Measurements from ENCODE around the gene PAIP2B. TPM values are rescaled to one million over a fixed set of nuclear protein-coding genes. Genes with fewer than 3 reads are reported as not detected.
A peak's percentile ranks its signal among the peaks of the same experiment; 100 is the strongest.

PAIP2B gene
- total and polyA plus RNA-seq, 8 donors = 9.0 to 67.4 (median 44.7) TPM

- FAIRE-seq (no peak), DNase-seq (no peak), ATAC-seq (no peak)
- Histone ChIP-seq H3K4me1 (no peaks in the 10 kb centered on the region), H3K27ac (no peak overlapping the region), H3K36me3 (no peaks in the 10 kb centered on the region), H3K27me3 (no peaks in the 10 kb centered on the region), H3K4me3 (no peak overlapping the region), H3K9me3 (no peaks in the 10 kb centered on the region)
- whole genome bisulfite sequencing, 2 donors = 88 to 91% methylated on average over 8 of the region's 8 CpGs
- TF ChIP-seq CTCF (IDR thresholded peaks at IDR 0.05) = no peak
- intact Hi-C loops (cut with DNase I) = no loop called here
These were observed 24.0 kb upstream of the PAIP2B start for GRCh38 chr2:71250935-71251334.

DNA sequence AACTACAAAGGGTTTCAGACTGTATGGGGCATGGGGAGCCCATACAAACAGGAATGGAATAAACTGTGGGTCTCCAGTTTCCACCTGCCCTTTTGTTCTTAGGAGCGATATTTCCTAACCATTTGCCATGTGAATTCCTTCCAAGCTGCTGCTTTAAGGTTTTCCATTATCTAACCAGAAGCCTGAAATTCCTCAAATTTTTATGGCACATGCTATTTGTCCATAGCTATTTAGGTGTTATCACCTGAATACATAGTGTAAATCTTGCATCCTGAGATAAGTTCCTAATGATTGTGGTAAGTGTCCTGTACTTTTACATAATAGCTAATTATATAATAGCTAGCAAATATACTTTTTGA lies 17.4 kb upstream of the PAIP2B start:
- DNase-seq (no peak), FAIRE-seq (no peak), ATAC-seq (no peak)
- 57 to 67% methylated on average over 1 of the region's 1 CpG for WGBS, 2 donors
- Histone ChIP-seq H3K9me3 (no peaks in the 10 kb centered on the region), H3K4me1 (no peaks in the 10 kb centered on the region), H3K36me3 (no peaks in the 10 kb centered on the region), H3K4me3 (no peak overlapping the region), H3K27ac (no peak overlapping the region), H3K27me3 (no peaks in the 10 kb centered on the region)
- intact Hi-C loops (cut with DNase I) = no loop called here
- TF ChIP-seq CTCF (IDR thresholded peaks at IDR 0.05) = no peak

GRCh38 chr2:71243634-71244301 lies 16.9 kb upstream of the PAIP2B start:
- TF ChIP-seq CTCF (IDR thresholded peaks at IDR 0.05) = no peak
- no peaks in the 10 kb centered on the region for H3K4me1 ChIP-seq
- no peak overlapping the region for H3K27ac ChIP-seq
- FAIRE-seq (no peak), DNase-seq (peak in 1 of 6 donors; percentile 20), ATAC-seq (peak in 3 of 4 donors; percentile 27 to 83 (median 44))
- H3K36me3 ChIP-seq = no peaks in the 10 kb centered on the region
- no peaks in the 10 kb centered on the region for H3K9me3 ChIP-seq
- intact Hi-C loops (cut with DNase I) = no loop called here
- H3K27me3 ChIP-seq = no peaks in the 10 kb centered on the region
- H3K4me3 ChIP-seq = no peak overlapping the region
- WGBS, 2 donors = 27 to 39% methylated on average over 1 of the region's 1 CpG

DNA sequence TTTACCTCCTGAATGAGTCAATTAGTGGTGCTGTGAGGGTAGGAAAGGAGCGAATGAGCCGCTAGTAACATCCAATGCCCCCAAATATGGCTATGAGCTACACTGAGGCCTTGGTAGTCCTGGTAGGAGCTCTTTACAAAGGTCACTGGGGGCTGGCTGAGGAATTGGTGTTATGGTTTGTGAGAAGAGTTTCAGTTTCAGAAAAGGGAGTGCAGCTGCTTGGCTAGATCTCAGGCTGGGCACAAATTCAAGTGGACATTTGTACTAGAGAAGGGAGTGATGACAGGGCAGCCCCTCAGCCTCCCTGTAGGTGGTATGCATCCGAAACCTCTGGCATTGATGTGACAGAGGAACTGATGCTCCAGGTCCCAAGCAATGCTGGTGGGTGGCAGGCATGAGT lies 13.9 kb upstream of the PAIP2B start:
- no peak for TF ChIP-seq CTCF (IDR thresholded peaks at IDR 0.05)
- ATAC-seq = no peak
- H3K27me3 ChIP-seq = no peaks in the 10 kb centered on the region
- intact Hi-C loops (cut with DNase I) = no loop called here
- H3K9me3 ChIP-seq = no peaks in the 10 kb centered on the region
- WGBS, 2 donors = 77 to 78% methylated on average over 3 of the region's 3 CpGs
- no peak for DNase-seq
- no peaks in the 10 kb centered on the region for H3K36me3 ChIP-seq
- no peaks in the 10 kb centered on the region for H3K4me1 ChIP-seq
- H3K27ac ChIP-seq = no peak overlapping the region
- no peak for FAIRE-seq
- no peak overlapping the region for H3K4me3 ChIP-seq

DNA sequence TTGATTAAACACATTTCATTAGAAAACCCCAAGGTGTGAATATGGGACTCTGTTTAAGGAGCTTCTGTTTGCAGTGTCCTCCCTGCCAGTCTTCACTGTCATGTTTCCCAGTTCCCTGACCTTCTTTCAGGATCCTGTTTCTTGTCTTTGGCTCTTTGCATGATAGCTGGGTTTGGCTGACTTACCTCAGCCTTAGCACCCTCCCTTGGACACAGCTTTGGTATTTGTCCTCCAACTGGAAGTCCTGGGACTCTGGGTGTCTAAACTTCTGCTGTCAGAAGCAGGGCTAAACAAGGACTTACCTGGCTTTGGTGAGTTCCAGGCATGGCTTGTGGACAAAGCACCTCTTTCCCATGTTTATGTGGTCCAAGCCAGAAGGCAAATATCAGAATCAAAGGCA lies 11.2 kb upstream of the PAIP2B start:
- ATAC-seq = no peak
- Histone ChIP-seq H3K4me1 (no peaks in the 10 kb centered on the region), H3K27ac (no peak overlapping the region), H3K4me3 (no peak overlapping the region), H3K9me3 (no peaks in the 10 kb centered on the region), H3K27me3 (no peaks in the 10 kb centered on the region), H3K36me3 (no peaks in the 10 kb centered on the region)
- intact Hi-C loops (cut with DNase I) = no loop called here
- no peak for FAIRE-seq
- DNase-seq = no peak
- TF ChIP-seq CTCF (IDR thresholded peaks at IDR 0.05) = no peak
